Left ventricle myocardium inferior (tissue), 1 donor: ENCODE data around the gene TAS1R2. TPM values are rescaled to one million over a fixed set of nuclear protein-coding genes. Genes with fewer than 3 reads are reported as not detected.

Experiments
- DNase-seq: peaks from one replicate; pipeline ENCODE4 v3.0.0-alpha.2; 2020
- H3K27ac ChIP-seq: fragments of 200-600 bp; replicated peaks from 2 replicates; pipeline ENCODE4 v1.8.0; 2021
- H3K27me3 ChIP-seq: fragments of 200-600 bp; 2 replicates; pipeline ENCODE4 v1.8.0; 2021; ENCODE audit warnings: low read depth
- H3K36me3 ChIP-seq: fragments of 200-600 bp; 2 replicates; pipeline ENCODE4 v1.8.0; 2021
- H3K4me1 ChIP-seq: fragments of 200-600 bp; 2 replicates; pipeline ENCODE4 v1.8.0; 2021
- H3K4me3 ChIP-seq: fragments of 200-600 bp; 2 replicates; pipeline ENCODE4 v1.8.0; 2021; ENCODE audit warnings: mild to moderate bottlenecking, moderate library complexity
- H3K9me3 ChIP-seq: fragments of 200-600 bp; replicated peaks from 2 replicates; pipeline ENCODE4 v1.8.0; 2021
- intact Hi-C: fragments of 100-400 bp; cut with micrococcal nuclease; formaldehyde crosslinking; loops from one replicate; pipeline ENCODE4 v1.11.0; 2022
- total RNA-seq: library from RNA; stranded (reverse); fragmentation: NEBNext Ultra II Directional; extraction: Animal tissue kit (Norgen Biotek cat#: 25700); gene quantifications from one replicate; pipeline ENCODE4 v1.2.1, GENCODE V29; 2021
- TF ChIP-seq, protein P1 (sequence below): fragments of 200-600 bp; IDR thresholded peaks from 2 replicates; pipeline ENCODE4 v1.8.0; 2021; ENCODE audit warnings: antibody characterized with exemption, mild to moderate bottlenecking, borderline replicate concordance
- donor health status: DM: no; HTN: yes; CAD: no; lungs with severe emphysema.

TAS1R2 gene
- total RNA-seq, 1 donor from 2014 or later: not detected

DNA sequence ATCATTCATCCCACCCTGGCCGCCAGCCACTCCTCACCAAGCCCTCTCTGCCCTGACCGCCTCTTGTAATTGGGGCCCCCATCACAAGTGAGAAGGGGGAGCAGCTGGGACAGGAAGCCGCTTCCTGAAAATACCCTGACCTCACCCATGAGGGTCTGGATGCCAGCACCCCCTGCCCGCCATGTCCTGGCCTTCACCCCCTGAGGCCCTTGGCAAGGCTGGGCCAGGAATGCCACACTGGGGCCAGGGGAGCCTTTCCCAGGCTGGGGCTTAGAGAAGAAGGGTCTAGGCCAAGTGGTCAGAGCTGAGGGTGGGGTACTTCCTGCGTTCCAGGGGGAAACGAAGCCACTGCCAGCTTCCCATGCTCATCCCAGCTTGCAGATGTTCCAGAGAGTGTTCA, 60.5 kb downstream of the TAS1R2 start:
- H3K4me1 ChIP-seq: no peaks in the 10 kb centered on the region
- no peak for DNase-seq
- intact Hi-C loops: no loop called here

DNA sequence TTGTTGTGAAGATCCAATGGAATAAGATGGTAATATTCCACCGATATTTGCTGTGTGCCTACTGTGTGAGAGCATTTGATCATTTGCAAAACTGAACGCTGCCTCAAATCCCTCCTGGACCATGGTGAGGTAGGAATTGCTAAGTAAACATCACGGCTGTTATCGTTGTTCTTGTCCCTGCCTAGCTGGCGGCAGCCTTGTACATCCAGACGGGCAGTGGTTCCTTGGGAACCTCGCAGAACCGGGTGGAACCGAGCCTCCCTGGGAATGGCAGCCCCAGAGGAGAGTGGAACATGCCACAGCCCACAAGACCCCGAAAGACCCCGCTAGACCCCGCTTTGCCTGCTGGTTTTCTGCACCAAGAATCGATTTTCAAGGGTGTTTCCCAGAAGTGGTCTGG, 60.9 kb downstream of the TAS1R2 start:
- no peaks in the 10 kb centered on the region for H3K36me3 ChIP-seq
- intact Hi-C loops: no loop called here
- no peaks in the 10 kb centered on the region for H3K9me3 ChIP-seq
- H3K27ac ChIP-seq: no peak overlapping the region
- TF ChIP-seq, protein P1, sequence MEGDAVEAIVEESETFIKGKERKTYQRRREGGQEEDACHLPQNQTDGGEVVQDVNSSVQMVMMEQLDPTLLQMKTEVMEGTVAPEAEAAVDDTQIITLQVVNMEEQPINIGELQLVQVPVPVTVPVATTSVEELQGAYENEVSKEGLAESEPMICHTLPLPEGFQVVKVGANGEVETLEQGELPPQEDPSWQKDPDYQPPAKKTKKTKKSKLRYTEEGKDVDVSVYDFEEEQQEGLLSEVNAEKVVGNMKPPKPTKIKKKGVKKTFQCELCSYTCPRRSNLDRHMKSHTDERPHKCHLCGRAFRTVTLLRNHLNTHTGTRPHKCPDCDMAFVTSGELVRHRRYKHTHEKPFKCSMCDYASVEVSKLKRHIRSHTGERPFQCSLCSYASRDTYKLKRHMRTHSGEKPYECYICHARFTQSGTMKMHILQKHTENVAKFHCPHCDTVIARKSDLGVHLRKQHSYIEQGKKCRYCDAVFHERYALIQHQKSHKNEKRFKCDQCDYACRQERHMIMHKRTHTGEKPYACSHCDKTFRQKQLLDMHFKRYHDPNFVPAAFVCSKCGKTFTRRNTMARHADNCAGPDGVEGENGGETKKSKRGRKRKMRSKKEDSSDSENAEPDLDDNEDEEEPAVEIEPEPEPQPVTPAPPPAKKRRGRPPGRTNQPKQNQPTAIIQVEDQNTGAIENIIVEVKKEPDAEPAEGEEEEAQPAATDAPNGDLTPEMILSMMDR: no peak
- DNase-seq: no peak
- no peak overlapping the region for H3K4me3 ChIP-seq
- H3K27me3 ChIP-seq: peaks cover 72% of the 10 kb centered on the region
- no peaks in the 10 kb centered on the region for H3K4me1 ChIP-seq

More for the DNA sequence above, 60.5 kb downstream of the TAS1R2 start:
- H3K9me3 ChIP-seq: no peaks in the 10 kb centered on the region
- H3K27ac ChIP-seq: no peak overlapping the region
- H3K27me3 ChIP-seq: peaks cover 72% of the 10 kb centered on the region
- H3K4me3 ChIP-seq: no peak overlapping the region
- TF ChIP-seq, protein P1: no peak
- no peaks in the 10 kb centered on the region for H3K36me3 ChIP-seq

GRCh38 chr1:18796950-18797349, 62.5 kb downstream of the TAS1R2 start:
- H3K27me3 ChIP-seq: peaks cover 74% of the 10 kb centered on the region

GRCh38 chr1:18795002-18795689, 64.3 kb downstream of the TAS1R2 start:
- no peak for DNase-seq
- peaks cover 89% of the 10 kb centered on the region for H3K27me3 ChIP-seq
- intact Hi-C loops: no loop called here

More at GRCh38 chr1:18796950-18797349, 62.5 kb downstream of the TAS1R2 start:
- Histone ChIP-seq H3K4me3 (no peak overlapping the region), H3K27ac (no peak overlapping the region), H3K4me1 (no peaks in the 10 kb centered on the region), H3K9me3 (peaks cover 11% of the 10 kb centered on the region), H3K36me3 (no peaks in the 10 kb centered on the region)
- no peak for DNase-seq
- TF ChIP-seq, protein P1: no peak
- intact Hi-C loops: no loop called here

GRCh38 chr1:18794561-18794960, 64.9 kb downstream of the TAS1R2 start:
- no peaks in the 10 kb centered on the region for H3K36me3 ChIP-seq
- H3K27ac ChIP-seq: no peak overlapping the region
- peaks cover 13% of the 10 kb centered on the region for H3K9me3 ChIP-seq
- H3K27me3 ChIP-seq: peaks cover 83% of the 10 kb centered on the region
- intact Hi-C loops: no loop called here
- no peak overlapping the region for H3K4me3 ChIP-seq
- DNase-seq: no peak
- H3K4me1 ChIP-seq: no peaks in the 10 kb centered on the region
- TF ChIP-seq, protein P1: no peak

More at GRCh38 chr1:18795002-18795689, 64.3 kb downstream of the TAS1R2 start:
- TF ChIP-seq, protein P1: no peak
- no peaks in the 10 kb centered on the region for H3K36me3 ChIP-seq
- H3K4me1 ChIP-seq: no peaks in the 10 kb centered on the region
- peaks cover 13% of the 10 kb centered on the region for H3K9me3 ChIP-seq
- H3K4me3 ChIP-seq: no peak overlapping the region
- H3K27ac ChIP-seq: no peak overlapping the region
